GM21737 (cell line): ENCODE results near the gene DPP6.

Experiments
- ATAC-seq: cut with Tn5 transposase; IDR thresholded peaks from one replicate; pipeline ENCODE4 v1.9.1; 2021; ENCODE audit warnings: mild to moderate bottlenecking, moderate library complexity; ENCODE audit not compliant: unreplicated experiment

DPP6 gene

DNA sequence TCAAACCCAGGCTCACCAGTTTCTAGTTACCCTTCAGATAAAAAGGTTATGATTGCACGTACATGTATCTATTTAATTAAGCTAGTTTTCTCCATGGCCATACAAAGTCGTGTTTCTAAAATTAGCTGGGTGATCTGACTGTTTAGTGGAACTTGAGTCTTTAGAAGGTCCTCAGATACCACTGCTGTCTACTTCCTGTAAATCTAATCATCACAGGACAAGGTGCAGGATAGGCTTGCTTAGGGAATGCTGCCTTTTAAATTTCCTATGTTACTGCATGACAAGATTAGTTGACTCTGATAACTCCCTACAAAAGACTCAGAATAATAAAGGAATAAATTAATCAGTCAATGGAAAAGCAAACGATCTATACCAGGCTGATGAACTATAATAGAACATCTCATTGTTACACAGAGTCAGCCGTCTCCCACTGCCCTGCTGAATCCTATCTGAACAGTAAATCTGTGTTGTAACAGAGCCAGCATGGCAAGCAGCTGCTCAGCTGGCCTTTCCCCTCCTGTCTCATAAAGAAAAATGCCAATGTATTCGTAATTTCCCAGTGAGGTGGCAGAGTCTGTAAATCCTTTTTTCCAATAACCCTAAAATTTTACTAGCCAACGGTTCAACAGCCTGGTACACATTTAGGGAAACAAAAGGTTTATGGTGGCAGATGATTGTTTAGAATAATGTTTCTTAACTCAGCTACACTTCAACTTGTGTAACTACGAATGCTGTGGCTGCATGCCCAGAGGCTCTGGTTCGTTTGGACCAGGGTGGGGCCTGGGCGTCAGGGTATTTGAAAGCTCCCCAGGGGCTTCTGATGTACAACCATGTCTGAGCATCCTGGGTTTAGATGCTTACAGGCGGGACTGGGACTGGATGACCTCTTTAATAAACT, 632.7 kb downstream of the DPP6 start:
- no peak for ATAC-seq

DNA sequence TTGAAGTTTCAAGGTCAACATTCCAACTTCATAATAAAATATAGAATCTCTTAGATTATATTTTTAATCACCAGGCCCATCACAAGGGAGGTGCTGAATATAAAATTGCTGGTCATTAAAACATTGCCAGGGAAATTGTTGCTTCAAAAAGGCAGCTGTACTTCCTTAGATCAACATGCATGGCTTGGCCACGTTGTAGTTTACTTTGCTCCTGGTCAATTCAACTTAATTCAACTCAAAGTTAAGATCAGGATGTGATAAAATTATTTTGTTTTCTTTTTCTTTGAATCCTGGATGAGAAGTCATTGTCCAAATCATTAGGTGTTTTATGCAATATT, 633.3 kb downstream of the DPP6 start:
- no peak for ATAC-seq

DNA sequence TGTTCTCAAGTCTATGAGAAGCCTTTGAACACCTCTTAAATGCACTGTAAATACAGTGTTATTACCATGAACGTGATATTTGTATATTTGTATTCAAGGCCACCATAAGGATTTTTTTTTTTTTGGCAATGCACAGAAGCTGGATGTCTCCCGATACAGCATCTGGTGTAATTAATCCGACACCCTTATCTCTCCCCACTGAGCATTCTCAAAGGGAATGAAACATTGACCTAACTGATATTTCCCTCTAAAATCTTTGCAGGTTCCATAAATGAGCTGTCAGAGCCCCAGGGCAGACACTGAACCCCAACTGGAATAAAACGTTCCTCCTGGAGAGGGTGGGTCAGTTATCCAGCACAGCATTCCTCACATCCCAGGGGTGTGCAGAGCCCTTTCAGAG, 634.1 kb downstream of the DPP6 start:
- no peak for ATAC-seq

DNA sequence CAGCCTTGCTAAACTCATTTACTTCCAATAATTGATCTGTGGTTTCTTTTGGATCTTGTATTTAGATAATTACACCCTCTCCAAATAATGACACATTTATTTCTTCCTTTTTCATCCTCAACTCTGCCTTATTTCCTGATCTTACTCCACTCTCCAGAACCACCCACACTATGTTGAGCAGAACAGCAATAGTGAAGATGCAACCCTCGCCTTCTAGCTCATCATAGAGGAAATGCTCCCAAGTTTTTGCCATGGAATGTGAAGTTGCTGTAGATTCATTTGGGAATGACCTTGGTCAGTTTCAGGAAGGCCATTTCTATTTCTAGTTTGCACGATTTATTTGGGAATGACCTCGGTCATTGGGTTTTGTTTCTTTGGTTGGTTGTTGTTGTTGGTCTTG, 636.8 kb downstream of the DPP6 start:
- no peak for ATAC-seq

DNA sequence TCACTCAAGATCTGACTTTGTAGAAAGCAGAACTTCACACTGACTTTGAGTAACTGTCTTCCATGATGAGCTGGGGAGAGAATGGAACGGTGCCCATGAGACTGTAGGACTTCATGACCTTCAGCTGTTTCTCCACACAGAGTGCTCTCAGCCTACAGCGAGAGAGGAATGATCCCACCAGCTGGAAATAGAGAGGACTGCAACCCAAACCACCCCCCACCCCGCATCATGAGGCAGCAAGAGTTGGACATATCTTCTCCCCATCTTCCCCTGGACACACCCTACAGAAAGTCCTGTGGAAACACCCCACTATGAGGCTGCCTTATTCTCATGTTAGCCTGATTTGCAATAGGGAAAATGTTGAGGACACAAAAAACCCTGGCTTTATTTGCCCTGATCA, 638.2 kb downstream of the DPP6 start:
- ATAC-seq, result no peak

DNA sequence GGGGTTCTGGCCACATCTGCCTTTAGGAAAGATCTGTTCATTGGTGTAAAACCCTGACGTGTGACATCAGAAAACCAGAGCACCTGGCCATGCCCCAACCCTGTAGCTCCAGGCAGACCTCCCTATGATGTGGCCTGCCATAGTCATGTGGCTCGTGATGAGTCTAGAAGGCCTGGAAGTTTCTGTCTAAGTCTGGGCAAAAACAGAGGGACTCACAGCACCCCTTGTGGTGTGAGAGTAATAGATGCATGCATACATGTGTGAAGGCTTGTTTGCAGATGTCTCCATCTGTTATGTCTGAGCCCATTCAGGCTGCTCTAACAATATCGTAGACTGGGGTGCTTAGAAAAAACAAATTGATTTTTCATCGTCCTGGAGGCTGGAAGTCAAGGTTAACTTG, 641.5 kb downstream of the DPP6 start:
- ATAC-seq, result no peak

DNA sequence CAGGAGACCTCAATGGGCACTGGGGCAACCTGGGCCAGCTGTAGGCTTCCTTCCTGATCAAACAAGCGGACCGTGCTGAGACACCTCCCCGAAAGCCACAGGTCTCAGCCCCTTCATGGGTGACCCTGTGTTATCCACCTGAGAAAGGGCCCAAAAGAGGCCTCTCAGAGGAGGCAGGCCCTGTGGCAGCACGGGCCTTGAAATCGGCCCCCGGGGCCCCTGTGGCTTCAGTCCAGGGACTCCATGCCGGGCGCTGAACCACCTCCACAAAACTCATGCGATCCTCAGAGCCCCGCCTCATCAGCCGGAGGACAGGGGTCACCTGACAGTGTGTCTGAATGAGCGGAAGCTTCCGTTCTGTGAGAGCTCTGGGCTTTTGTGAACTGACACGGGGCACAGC, 643.6 kb downstream of the DPP6 start:
- ATAC-seq, result no peak

DNA sequence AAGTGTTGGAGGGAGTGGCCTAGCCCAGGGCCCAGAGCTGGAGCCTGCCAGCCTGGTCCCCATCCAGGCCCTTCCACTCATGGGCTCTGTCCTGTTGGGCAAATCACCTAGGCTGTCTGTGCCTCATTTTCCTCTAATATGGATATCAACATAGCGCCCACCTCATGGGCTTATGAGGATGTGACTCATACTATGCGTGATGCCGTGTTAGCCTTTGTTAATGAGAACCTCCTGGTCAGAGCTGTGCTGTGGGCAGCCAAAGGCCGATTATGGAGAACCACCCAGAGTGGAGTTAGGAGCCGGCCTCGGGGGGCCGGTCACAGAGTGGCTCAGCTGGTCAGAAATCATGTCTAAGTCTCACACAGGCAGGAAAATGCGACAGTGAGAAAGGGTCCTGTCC, 644.4 kb downstream of the DPP6 start:
- no peak for ATAC-seq

DNA sequence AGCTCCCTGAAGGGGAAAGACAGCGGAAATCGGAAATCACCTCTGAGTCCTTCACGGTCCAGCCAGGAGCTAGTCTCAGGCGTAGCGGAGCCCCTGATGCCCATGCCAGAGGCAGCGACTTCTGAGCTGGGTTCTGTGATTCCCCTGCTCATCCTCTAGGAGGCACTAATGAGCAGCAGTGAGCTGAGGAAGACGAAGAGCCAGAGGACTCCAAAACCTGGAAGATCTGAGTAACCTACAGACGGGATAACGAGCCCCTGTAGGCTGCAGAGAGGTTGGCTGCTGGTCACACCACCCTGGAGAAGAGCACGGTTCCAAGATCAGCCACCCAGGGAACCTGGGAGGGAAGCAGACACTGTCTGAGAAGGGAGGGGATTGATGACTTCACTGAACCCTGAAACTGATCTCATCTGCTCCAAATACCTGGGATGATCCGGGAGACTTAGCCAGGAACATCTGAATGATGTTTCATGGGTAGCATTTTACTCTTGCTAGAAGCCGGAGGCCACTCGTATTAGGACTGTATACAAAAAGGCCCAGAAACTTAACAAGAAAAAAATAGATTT, 646.6 kb downstream of the DPP6 start:
- no peak for ATAC-seq

DNA sequence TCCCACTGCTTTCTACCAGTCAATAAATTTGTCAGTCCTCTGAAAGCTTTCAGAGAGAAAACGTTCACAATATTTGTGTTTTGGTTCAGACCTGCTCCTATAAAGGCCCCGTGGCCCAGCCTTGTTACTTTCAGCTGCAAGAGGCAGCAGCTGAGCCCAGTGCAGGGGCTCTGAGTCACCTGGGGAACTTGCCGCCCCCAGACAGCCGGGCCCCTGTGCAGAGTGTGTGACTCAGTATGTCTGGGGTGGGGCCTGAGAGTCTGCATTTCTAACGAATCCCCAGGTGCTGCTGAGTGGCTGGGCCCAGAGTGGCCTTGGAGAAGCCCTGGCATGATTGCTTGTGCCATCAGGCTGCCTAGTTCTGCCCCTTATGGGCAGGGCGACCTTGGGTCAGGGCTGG, 647.2 kb downstream of the DPP6 start:
- no peak for ATAC-seq

DNA sequence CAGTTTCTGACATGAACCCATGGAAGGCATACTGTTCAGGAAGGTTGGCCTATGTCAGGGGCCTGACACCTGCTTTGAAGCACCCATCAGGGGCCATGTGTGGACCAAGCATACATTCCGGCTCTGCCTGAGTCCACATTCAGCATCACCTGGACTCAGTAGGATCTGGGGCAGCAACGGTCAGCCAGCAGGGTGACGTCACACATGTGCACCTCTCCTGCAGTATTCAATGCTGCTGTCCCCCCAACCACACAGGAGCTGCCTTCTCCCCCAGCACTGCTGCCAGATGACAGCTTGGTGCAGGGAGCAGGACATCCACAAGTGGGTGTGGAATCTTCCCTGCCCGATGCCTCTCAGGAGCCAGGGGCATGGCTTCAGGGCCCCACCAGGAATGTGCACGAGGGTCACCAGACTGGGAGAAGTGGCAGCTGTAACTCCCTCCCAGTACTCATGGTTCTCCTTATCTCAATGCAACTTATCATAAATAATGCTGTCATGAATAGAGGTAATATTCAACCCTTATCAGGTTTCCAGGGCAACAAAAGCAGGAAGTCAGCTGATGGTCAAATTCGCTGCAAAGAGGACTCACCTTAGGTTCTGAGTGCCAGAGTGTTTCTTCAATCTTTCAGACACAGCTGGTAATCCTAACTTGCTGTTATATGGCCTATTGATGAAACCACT, 657.8 kb downstream of the DPP6 start:
- no peak for ATAC-seq

DNA sequence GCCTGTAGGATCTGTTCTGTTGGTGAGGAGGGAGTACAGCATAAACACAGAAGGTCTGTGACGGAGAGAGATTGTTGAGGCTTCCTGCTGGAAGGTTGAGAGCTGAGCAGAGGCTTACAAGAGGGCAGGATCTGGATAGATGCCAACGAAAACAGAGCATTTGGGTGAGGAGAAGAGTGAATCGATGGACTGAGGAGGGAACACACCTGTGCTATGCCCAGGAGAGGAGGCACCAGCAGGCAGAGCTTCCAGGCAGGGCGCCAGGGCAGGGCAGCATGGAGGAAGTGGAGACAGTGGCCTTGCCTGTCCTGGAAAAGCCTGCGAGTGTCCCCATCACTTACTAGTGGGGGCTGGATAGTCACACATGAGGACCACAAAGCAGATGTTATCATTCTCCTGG, 667.8 kb downstream of the DPP6 start:
- ATAC-seq, result no peak

DNA sequence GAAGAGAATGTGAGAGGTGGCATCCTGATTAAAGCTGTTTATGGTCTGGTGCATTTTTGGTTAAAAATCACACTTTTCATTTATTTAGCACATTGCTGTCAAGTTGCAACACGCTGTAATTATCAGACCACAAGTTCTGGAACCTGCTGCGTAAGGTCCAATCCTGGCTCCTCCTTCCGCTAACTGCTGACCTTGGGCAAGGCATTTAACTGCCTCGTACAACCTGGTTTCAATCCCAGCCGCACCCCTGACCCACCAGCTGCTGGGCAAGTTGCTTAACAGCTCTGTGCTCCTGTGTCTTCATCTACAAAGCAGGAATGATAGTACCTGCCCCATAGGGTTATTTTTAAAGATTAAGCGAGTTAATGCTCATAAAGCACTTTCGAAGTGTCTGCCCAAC, 668.9 kb downstream of the DPP6 start:
- ATAC-seq, result no peak

DNA sequence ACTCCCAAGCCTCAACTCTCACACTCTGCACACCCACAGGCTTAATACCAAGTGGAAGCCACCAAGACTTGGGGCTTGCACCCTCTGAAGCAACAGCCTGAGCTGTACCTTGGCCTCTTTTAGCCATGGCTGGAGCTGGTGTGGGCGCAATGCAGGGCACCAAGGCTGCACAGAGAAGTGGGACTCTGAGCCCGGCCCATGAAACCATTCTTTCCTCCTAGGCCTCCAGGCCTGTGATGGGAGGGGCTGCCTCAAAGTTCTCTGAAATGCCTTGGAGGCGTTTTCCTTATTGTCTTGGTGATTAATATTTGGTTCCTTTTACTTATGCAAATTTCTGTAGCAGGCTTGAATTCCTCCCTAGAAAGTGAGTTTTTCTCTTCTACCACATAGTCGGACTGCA, 674.2 kb downstream of the DPP6 start:
- ATAC-seq, result no peak

DNA sequence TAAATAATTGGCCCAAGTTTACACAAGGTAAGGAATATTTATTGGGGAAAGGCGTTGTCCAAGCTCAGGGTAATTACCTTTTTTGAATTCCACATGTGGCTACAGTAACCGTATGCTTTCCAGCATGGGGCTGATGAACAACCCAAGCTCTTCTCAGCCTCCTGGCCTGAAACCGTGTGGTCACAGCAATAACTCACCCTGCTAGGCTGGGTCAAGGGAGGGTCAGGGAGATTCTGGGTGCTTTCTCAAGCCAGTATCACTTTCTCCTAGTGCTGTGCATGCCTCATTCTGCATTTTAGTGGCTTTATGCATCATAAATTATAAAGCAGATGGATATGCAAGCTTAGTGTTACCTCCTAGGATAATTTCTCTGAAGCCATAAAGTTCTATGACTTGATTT, 676.9 kb downstream of the DPP6 start:
- ATAC-seq, result no peak

DNA sequence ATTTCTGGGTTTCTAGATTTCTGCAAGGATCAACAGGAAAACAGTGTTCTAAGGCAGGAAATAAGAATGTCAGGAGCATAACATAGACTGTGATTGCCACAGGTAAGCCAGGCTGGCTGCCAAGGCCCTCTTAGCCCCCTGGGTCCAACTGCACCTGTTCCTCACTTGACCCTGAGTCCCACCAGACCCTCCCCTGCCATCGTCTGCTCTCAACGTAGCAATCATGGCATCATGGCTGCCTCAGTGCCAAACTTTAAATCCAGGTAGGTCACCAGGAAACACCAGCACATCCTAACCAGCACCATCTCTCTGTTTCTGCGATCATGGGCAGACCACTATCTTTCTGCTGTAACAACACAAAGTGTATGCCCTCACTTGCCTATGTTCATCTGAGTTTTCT, 683.6 kb downstream of the DPP6 start:
- no peak for ATAC-seq

DNA sequence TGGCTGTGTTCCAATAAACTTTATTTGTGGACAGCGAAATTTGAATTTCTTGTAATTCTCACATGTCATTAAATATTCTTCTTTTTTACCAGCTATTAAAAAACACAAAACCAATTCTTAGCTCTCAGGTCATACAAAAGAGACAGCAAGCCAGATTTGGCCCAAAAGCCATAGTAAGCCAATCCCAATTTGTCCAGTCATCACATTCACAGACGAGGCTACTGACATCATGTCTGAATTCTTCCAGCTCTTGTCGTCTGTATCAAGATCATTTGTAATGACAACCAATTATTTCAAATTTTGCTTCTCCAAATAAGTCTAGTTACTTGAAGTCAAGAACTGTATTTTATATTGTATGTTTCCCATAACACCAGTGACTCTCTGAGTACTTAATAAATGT, 684.2 kb downstream of the DPP6 start:
- ATAC-seq, result no peak

DNA sequence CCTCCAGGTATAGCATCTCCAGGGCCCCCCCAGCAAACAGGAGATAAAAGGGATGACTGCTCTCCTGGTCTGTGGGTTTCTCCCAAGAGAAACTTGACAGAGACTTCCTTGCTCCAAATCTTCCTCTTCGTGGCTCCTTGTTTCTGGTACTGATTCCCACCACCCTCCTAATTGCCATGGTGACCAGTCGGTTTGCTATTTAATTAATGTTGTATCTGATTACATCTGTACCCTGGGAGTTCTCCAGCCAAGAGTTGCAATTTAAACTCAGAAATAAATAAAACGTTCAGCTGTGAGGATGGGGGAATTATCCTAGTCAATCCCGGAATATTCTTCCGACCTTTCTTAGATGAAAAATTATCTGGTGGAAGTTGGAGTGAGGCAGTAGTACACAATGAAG, 686.0 kb downstream of the DPP6 start:
- no peak for ATAC-seq

DNA sequence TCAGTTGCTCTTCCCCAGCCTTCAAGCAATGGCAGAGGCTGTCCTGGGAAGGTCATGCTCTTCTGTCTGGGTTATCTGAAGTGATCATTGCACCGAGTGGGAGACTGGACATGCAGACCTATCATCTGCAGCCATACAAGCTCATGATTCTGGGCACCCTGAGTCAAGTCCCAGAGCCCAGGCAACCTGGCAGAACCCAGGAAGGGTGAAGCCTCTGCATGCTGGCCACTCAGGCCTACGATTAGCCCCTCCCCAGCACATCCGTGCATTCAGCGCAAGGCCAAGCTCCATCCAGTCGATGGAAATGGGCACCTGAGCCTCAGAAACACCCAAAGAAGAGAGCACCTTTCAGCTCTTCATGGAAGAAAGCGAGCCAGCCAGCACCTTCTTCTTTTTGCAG, 688.9 kb downstream of the DPP6 start:
- ATAC-seq, result no peak

DNA sequence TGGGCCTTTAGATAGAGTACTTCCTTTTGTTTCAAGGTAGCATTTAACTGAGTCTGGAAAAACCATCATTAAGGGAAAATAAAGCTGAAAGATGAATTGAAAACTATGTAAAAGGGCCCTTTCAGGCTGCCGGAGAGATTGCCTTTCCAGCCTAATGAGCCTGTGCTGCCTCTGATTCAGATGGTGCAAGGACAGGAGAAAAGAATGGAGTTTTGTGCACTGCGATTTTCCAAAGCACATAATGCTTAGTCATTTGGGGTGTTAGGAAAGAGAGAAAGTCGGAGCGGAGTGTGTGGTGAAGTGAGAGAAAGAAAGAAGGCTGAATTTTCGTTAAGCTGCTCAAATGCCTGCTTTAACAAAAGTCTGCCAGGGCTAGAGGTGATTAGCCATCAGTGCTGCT, 691.0 kb downstream of the DPP6 start:
- no peak for ATAC-seq

DNA sequence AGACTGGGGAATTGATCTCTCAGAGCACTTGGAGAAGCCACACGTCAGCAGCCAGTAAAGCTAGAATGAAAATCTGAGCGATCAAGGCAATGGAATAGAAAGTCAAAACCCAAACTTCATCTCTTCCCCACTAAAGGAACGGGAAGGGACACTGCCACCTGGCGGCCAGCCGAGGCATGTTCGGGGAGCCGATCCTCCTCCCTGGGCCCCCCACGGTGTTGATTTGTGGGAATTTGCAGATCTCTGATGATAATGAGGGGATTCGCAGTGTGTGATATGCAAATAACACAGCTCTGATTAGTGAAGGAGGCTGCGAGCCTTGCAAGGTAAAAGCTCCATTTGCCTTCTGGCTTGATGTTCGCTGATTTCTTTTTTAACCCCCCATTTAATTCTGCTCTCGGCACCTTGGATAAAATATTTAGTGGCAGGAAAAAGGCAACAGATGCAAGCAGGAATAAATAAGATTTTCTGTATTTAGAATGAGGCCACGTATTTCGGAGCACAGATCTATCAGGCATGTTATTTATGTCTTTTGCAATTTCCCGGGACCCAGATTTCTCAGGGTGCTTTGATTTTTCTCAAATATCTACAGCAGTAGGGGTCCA, 692.2 kb downstream of the DPP6 start:
- no peak for ATAC-seq

DNA sequence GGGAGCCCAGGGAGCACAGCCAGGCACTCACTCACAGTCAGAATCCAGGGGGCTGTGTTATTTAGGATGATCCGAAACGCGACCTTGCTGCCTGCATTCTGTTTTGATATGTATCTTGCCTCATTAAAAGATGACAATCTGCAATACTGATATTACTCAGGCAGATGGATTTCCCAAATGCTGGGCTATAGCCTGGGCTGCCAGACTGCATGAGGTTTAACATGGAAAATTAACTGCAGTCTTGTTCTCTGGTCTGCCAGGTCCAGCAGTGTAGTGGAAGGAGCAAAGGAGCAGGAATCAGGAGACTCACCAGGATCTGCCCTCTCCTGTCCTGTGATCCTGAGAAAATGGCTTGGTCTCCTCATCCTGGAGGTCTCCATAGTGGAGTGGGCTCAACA, 692.7 kb downstream of the DPP6 start:
- no peak for ATAC-seq
